ENCODE measurements around the gene ZSCAN5A. TPM values are rescaled to one million over a fixed set of nuclear protein-coding genes. Genes with fewer than 3 reads are reported as not detected.

ZSCAN5A gene
- total RNA-seq, 1 experiment from 2014 or later, result 10.4 TPM

DNA sequence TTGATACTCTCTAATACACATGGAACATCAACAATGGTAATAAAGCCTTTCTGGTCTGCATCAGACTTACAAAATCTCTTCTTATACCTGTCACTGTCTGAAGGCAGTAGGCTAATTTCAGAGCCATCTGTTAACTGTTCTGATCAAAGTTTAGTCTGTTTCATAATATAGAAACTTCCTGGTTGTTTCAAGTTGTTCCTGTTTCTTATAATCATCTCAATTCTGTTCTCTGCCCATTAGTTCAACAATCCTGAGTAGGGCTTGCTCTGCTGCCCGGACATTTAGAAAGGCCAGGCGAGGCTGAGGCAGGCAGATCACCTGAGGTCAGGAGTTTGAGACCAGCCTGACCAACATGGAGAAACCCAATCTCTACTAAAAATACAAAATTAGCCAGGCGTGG, 5.4 kb upstream of the ZSCAN5A start (continued):
- no peak for TF ChIP-seq ARID4B (CRISPR knock-in tag; IDR thresholded peaks at IDR 0.05; ENCODE audit: borderline replicate concordance)
- TF ChIP-seq, protein P1, sequence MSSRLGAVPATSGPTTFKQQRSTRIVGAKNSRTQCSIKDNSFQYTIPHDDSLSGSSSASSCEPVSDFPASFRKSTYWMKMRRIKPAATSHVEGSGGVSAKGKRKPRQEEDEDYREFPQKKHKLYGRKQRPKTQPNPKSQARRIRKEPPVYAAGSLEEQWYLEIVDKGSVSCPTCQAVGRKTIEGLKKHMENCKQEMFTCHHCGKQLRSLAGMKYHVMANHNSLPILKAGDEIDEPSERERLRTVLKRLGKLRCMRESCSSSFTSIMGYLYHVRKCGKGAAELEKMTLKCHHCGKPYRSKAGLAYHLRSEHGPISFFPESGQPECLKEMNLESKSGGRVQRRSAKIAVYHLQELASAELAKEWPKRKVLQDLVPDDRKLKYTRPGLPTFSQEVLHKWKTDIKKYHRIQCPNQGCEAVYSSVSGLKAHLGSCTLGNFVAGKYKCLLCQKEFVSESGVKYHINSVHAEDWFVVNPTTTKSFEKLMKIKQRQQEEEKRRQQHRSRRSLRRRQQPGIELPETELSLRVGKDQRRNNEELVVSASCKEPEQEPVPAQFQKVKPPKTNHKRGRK (CRISPR knock-in tag; IDR thresholded peaks at IDR 0.05; ENCODE audit: borderline replicate concordance), result no peak

GRCh38 chr19:56317749-56318148, 3.1 kb upstream of the ZSCAN5A start:
- peaks cover 12% of the 10 kb centered on the region for H3K4me1 Mint-ChIP-seq
- H3K9me3 Mint-ChIP-seq, result peaks cover 4% of the 10 kb centered on the region; the same call in 1 of the 2 replicates
- H3K36me3 Mint-ChIP-seq, result no peaks in the 10 kb centered on the region
- DNase-seq (ENCODE audit: low spot score) (no peak), ATAC-seq (no peak)
- no peak overlapping the region for H3K4me3 Mint-ChIP-seq
- ChIA-PET CTCF (interaction anchor here (0.5 to 1.3 kb wide), 3 partner anchors 8 to 665 kb away, joined by 3 to 9 read pairs (median 4); no protein-coding TSS in a partner anchor), POLR2A (no interaction called here)
- H3K27me3 Mint-ChIP-seq (ENCODE audit: low read depth), result peaks cover 9% of the 10 kb centered on the region
- TF ChIP-seq MXD4 (CRISPR knock-in tag; IDR thresholded peaks at IDR 0.05; ENCODE audit: borderline replicate concordance), result no peak
- H3K27ac Mint-ChIP-seq, result no peak overlapping the region

- no peak for DNase-seq (ENCODE audit: low spot score)
- H3K27ac Mint-ChIP-seq, result no peak overlapping the region
- H3K4me3 Mint-ChIP-seq, result peak overlapping the region; percentile 95
- H3K27me3 Mint-ChIP-seq (ENCODE audit: low read depth), result no peaks in the 10 kb centered on the region; the same call in none of the 2 replicates
- no peaks in the 10 kb centered on the region for H3K9me3 Mint-ChIP-seq
- no peaks in the 10 kb centered on the region for H3K36me3 Mint-ChIP-seq
- CTCF ChIA-PET, result interaction anchor here (1.2 kb wide), 1 partner anchor 17 kb away, joined by 3 read pairs; no protein-coding TSS in a partner anchor
- H3K4me1 Mint-ChIP-seq, result peaks cover 12% of the 10 kb centered on the region
- ATAC-seq, result no peak
- POLR2A ChIA-PET, result no interaction called here
- no peak for TF ChIP-seq ZNF281 (CRISPR knock-in tag; IDR thresholded peaks at IDR 0.05)
- TF ChIP-seq ESRRA (CRISPR knock-in tag; IDR thresholded peaks at IDR 0.05; ENCODE audit: borderline replicate concordance), result no peak
- no peak for TF ChIP-seq ARID4B (CRISPR knock-in tag; IDR thresholded peaks at IDR 0.05; ENCODE audit: borderline replicate concordance)
- no peak for TF ChIP-seq ETV6 (CRISPR knock-in tag; IDR thresholded peaks at IDR 0.05)
- TF ChIP-seq ATF6 (CRISPR knock-in tag; IDR thresholded peaks at IDR 0.05), result no peak
- TF ChIP-seq, protein P2, sequence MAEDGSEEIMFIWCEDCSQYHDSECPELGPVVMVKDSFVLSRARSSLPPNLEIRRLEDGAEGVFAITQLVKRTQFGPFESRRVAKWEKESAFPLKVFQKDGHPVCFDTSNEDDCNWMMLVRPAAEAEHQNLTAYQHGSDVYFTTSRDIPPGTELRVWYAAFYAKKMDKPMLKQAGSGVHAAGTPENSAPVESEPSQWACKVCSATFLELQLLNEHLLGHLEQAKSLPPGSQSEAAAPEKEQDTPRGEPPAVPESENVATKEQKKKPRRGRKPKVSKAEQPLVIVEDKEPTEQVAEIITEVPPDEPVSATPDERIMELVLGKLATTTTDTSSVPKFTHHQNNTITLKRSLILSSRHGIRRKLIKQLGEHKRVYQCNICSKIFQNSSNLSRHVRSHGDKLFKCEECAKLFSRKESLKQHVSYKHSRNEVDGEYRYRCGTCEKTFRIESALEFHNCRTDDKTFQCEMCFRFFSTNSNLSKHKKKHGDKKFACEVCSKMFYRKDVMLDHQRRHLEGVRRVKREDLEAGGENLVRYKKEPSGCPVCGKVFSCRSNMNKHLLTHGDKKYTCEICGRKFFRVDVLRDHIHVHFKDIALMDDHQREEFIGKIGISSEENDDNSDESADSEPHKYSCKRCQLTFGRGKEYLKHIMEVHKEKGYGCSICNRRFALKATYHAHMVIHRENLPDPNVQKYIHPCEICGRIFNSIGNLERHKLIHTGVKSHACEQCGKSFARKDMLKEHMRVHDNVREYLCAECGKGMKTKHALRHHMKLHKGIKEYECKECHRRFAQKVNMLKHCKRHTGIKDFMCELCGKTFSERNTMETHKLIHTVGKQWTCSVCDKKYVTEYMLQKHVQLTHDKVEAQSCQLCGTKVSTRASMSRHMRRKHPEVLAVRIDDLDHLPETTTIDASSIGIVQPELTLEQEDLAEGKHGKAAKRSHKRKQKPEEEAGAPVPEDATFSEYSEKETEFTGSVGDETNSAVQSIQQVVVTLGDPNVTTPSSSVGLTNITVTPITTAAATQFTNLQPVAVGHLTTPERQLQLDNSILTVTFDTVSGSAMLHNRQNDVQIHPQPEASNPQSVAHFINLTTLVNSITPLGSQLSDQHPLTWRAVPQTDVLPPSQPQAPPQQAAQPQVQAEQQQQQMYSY (CRISPR knock-in tag; IDR thresholded peaks at IDR 0.05), result no peak
- no peak for TF ChIP-seq EMX1 (CRISPR knock-in tag; IDR thresholded peaks at IDR 0.05)
- TF ChIP-seq SMAD4 (CRISPR knock-in tag; IDR thresholded peaks at IDR 0.05), result no peak
- TF ChIP-seq ELF4 (CRISPR knock-in tag; IDR thresholded peaks at IDR 0.05; ENCODE audit: low read depth), result no peak
- TF ChIP-seq TEAD1 (CRISPR knock-in tag; IDR thresholded peaks at IDR 0.05), result no peak
- TF ChIP-seq NR1H2 (CRISPR knock-in tag; IDR thresholded peaks at IDR 0.05), result no peak
Observed at GRCh38 chr19:56316728-56317127, 2.1 kb upstream of the ZSCAN5A start.

Measured in WTC11 (cell line).